Fibroblast of lung (primary cell): ENCODE data around the gene SEMA3D.

Experiments used
- CTCF ChIP-seq, 2 donors: IDR thresholded peaks in 1 of 2; conservative IDR thresholded peaks in 1 of 2; 1 replicate in 1 of 2; 2 replicates in 1 of 2; pipeline ENCODE4 v1.5.1; 2011 to 2012; ENCODE audit warnings: low read length in 2 of 2, control low read depth in 1 of 2, inconsistent platforms in 1 of 2, low read depth in 1 of 2, mild to moderate bottlenecking in 1 of 2
- EZH2 ChIP-seq: IDR thresholded peaks from 2 replicates; pipeline ENCODE4 v1.5.1; 2012; ENCODE audit warnings: low read length, control low read depth, mild to moderate bottlenecking; ENCODE audit errors: missing control alignments

DNA sequence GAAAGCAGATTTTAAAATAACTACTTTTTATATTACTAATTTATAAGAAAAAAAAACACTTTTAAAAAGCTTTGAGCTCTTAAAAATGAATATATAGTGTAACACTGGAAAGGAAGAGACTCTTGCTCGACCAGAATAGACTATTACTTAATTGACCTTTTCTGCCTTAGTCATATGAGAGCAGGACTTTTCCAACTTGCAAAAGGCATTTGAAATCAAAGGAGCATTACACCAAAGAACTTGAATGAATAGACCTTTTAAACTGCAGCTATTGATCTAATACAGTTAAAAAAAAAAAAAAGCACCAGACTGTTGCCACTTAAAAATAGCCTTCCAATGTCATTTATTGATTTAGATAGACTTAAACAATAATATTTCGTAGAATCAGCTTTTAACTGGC, 17.2 kb upstream of the SEMA3D start:
- TF ChIP-seq CTCF (conservative IDR thresholded peaks at IDR 0.05 in 1 of 2, IDR thresholded peaks at IDR 0.05 in 1 of 2; ENCODE audit: low read depth in 1 of 2, low read length in 2 of 2), result no peak
- no peak for TF ChIP-seq EZH2
